Nephron (organoid): ENCODE data around the gene PPBP.
"Not testable (repeated sequence)": the region's sequence is repeated elsewhere in the genome, so short reads cannot be mapped to it uniquely, and the experiment has no call there.

Experiments used
- H3K27ac Mint-ChIP-seq, 3 experiments: 2 replicates each; pipeline ENCODE4 v1.8.0; 2020; ENCODE audit warnings: mixed read lengths in 3 of 3, mild to moderate bottlenecking in 2 of 3, moderate library complexity in 1 of 3
- H3K27me3 Mint-ChIP-seq: 2 replicates; pipeline ENCODE4 v1.8.0; 2021; ENCODE audit warnings: low read depth, mild to moderate bottlenecking, moderate library complexity, mixed read lengths
- H3K36me3 Mint-ChIP-seq: 2 replicates; pipeline ENCODE4 v1.8.0; 2020; ENCODE audit warnings: low read depth, mixed read lengths
- H3K4me1 Mint-ChIP-seq: 2 replicates; pipeline ENCODE4 v1.8.0; 2020; ENCODE audit warnings: mixed read lengths
- H3K4me3 Mint-ChIP-seq, 3 experiments: 2 replicates each; pipeline ENCODE4 v1.8.0; 2020; ENCODE audit warnings: mild to moderate bottlenecking in 3 of 3, mixed read lengths in 3 of 3, moderate library complexity in 2 of 3
- H3K9me3 Mint-ChIP-seq: 2 replicates; pipeline ENCODE4 v1.8.0; 2020; ENCODE audit warnings: mixed read lengths
- TF ChIP-seq, protein P1 (sequence below), 3 experiments: fragments of 200-600 bp; sonication (generic); IDR thresholded peaks; one replicate each; pipeline ENCODE4 v1.5.0; 2021; ENCODE audit warnings: antibody characterized with exemption in 3 of 3; ENCODE audit not compliant: unreplicated experiment in 3 of 3

PPBP gene

GRCh38 chr4:73984736-73985527 lies 3.1 kb downstream of the PPBP start:
- no peaks in the 10 kb centered on the region for H3K9me3 Mint-ChIP-seq
- TF ChIP-seq, protein P1, sequence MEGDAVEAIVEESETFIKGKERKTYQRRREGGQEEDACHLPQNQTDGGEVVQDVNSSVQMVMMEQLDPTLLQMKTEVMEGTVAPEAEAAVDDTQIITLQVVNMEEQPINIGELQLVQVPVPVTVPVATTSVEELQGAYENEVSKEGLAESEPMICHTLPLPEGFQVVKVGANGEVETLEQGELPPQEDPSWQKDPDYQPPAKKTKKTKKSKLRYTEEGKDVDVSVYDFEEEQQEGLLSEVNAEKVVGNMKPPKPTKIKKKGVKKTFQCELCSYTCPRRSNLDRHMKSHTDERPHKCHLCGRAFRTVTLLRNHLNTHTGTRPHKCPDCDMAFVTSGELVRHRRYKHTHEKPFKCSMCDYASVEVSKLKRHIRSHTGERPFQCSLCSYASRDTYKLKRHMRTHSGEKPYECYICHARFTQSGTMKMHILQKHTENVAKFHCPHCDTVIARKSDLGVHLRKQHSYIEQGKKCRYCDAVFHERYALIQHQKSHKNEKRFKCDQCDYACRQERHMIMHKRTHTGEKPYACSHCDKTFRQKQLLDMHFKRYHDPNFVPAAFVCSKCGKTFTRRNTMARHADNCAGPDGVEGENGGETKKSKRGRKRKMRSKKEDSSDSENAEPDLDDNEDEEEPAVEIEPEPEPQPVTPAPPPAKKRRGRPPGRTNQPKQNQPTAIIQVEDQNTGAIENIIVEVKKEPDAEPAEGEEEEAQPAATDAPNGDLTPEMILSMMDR (IDR thresholded peaks at IDR 0.05; ENCODE audit: unreplicated experiment in 3 of 3) = no peak
- no peak overlapping the region for H3K4me3 Mint-ChIP-seq
- no peak overlapping the region for H3K27ac Mint-ChIP-seq
- peaks cover 18% of the 10 kb centered on the region for H3K27me3 Mint-ChIP-seq
- H3K36me3 Mint-ChIP-seq = no peaks in the 10 kb centered on the region
- H3K4me1 Mint-ChIP-seq = no peaks in the 10 kb centered on the region

DNA sequence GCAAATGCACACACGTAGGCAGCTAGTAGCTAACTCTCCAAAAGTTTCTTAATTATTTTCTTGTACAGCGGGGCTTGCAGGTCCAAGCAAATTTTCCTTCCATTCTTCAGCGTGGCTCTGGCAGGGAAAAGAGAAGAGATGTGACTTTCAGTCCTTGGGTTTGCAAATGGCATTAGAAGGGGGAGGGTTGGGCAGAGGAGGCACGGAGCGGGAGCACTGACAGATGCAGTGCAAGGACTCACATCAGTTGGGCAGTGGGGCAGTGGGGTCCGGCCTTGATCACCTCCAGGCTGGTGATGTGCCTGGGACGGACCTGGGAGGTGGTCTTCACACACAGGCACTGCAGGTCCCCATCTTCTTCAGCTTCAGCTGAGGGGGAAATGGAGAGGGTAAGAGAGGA lies 6.8 kb downstream of the PPBP start:
- not testable (repeated sequence) for H3K36me3 Mint-ChIP-seq, H3K4me1 Mint-ChIP-seq, H3K27ac Mint-ChIP-seq, H3K9me3 Mint-ChIP-seq, H3K4me3 Mint-ChIP-seq
- peaks cover 18% of the 10 kb centered on the region for H3K27me3 Mint-ChIP-seq

DNA sequence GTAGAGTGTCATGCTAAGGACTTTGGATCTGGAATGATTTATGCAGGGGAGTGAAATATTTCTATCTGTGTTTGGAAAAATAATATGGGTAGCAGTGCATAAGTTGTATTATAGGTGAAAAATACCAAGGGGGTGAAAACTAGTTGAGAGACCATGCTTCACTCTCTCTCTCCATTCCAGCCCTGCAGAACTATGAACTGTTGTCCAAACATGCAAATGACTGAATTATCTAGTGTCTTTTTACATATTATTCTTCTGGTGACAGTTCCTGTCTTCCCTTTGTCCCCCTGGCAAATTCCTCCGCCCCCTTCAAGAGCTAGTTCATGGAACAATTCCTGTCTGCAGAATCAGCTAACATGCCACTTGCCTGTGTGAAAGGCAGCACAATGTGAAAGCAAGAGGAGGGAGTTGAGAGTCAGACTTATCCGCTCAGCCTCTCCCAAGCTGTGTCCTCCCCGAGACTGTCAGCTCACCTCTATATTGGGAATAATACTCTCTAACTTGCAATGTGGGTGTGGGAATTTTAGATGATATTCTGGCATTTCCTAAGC lies 8.5 kb downstream of the PPBP start:
- TF ChIP-seq, protein P1 (IDR thresholded peaks at IDR 0.05; ENCODE audit: unreplicated experiment in 3 of 3) = no peak
- Mint-ChIP-seq H3K4me1 (no peaks in the 10 kb centered on the region), H3K9me3 (peaks cover 5% of the 10 kb centered on the region), H3K27ac (no peak overlapping the region), H3K36me3 (no peaks in the 10 kb centered on the region), H3K4me3 (no peak overlapping the region), H3K27me3 (peaks cover 18% of the 10 kb centered on the region)

DNA sequence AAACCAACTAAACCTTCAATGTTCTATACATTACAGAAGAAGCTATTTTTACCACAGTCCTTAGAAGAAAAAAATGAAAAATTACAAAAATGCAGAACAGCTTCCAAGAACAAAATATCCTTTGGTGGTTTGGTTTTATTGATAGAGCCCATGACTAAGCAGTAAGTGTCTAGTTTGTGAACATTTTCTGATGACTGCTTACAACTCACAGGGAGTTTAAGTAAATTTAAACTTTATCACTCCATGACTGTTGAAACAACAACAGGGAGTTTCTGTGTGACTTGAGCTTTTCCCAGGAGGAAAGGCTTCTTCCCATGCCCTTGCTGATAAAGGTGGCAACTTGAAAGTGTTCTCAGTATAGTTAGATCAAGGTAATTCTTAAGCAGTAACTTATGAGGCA lies 9.1 kb downstream of the PPBP start:
- H3K27me3 Mint-ChIP-seq = peaks cover 18% of the 10 kb centered on the region
- H3K9me3 Mint-ChIP-seq = peaks cover 5% of the 10 kb centered on the region
- H3K36me3 Mint-ChIP-seq = no peaks in the 10 kb centered on the region
- TF ChIP-seq, protein P1 (IDR thresholded peaks at IDR 0.05; ENCODE audit: unreplicated experiment in 3 of 3) = no peak
- no peak overlapping the region for H3K4me3 Mint-ChIP-seq
- no peak overlapping the region for H3K27ac Mint-ChIP-seq
- no peaks in the 10 kb centered on the region for H3K4me1 Mint-ChIP-seq

DNA sequence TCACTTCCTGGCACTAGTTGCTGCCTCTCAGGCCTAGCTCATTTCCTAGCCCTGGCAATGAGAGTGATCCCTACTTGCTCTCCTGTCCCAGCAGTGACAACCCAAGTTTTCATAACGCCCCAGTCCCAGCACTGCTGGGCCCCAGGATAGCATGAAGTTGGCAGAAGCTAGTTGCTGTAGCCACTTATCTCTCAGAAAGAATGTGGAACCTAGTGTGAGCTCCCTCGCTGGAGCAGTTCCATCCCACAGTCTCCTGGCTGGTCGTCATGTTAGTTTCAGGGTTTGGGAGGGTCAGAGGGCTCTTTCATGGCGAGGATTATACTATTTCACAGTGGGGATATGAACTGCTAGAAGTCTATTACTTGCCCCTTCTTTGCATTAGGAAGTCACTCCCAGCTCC lies 11.3 kb downstream of the PPBP start:
- Mint-ChIP-seq H3K27me3 (peaks cover 10% of the 10 kb centered on the region), H3K36me3 (no peaks in the 10 kb centered on the region), H3K4me1 (no peaks in the 10 kb centered on the region), H3K9me3 (peaks cover 18% of the 10 kb centered on the region), H3K27ac (no peak overlapping the region), H3K4me3 (no peak overlapping the region)
- TF ChIP-seq, protein P1 (IDR thresholded peaks at IDR 0.05; ENCODE audit: unreplicated experiment in 3 of 3) = no peak

DNA sequence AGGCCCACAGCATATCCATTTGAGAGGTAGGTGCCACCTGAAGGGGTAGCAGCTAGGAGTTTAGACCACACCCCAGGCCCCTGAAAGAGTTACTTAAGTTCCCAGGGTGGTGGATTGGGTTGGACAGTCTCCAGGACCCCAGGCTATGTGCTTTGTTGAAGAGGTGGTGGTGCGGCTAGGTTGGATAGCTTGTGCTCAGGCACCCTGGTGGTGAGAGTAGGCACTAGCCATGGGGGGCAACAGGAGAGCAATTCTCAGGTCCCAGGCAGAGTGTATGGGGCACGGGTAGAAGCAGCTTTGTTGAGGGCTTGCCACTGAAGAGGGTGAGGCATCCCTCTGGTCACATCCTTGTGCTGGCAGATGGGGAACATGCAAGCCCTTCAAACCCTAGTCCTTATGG lies 11.8 kb downstream of the PPBP start:
- peaks cover 7% of the 10 kb centered on the region for H3K27me3 Mint-ChIP-seq
- H3K4me1 Mint-ChIP-seq = no peaks in the 10 kb centered on the region
- H3K4me3 Mint-ChIP-seq = no peak overlapping the region
- no peaks in the 10 kb centered on the region for H3K36me3 Mint-ChIP-seq
- H3K9me3 Mint-ChIP-seq = peaks cover 22% of the 10 kb centered on the region
- no peak overlapping the region for H3K27ac Mint-ChIP-seq
- TF ChIP-seq, protein P1 (IDR thresholded peaks at IDR 0.05; ENCODE audit: unreplicated experiment in 3 of 3) = no peak
